Measurements from ENCODE around the gene KLK4.

Gene KLK4

GRCh38 chr19:50882188-50882587 lies 29.0 kb downstream of the KLK4 start:
- in situ Hi-C loops (cut with MboI; ENCODE audit: low sequenced_read_pairs) = no loop called here

- in situ Hi-C loops (cut with MboI; ENCODE audit: low sequenced_read_pairs) = no loop called here
These were observed 31.0 kb downstream of the KLK4 start for GRCh38 chr19:50880241-50880640.

- in situ Hi-C loops (cut with MboI; ENCODE audit: low sequenced_read_pairs) = no loop called here
These were observed 32.3 kb downstream of the KLK4 start for GRCh38 chr19:50878851-50879250.

- in situ Hi-C loops (cut with MboI; ENCODE audit: low sequenced_read_pairs) = no loop called here
These were observed 33.9 kb downstream of the KLK4 start for GRCh38 chr19:50877338-50877737.

- in situ Hi-C loops (cut with MboI; ENCODE audit: low sequenced_read_pairs) = no loop called here
These were observed 34.7 kb downstream of the KLK4 start for GRCh38 chr19:50876456-50876855.

- in situ Hi-C loops (cut with MboI; ENCODE audit: low sequenced_read_pairs) = no loop called here
These were observed 35.3 kb downstream of the KLK4 start for GRCh38 chr19:50875795-50876422.

GRCh38 chr19:50874211-50874610 lies 37.0 kb downstream of the KLK4 start:
- in situ Hi-C loops (cut with MboI; ENCODE audit: low sequenced_read_pairs) = no loop called here

GRCh38 chr19:50873056-50873455 lies 38.1 kb downstream of the KLK4 start, which contains the start of gene KLK2:
KLK2 (plus strand) TSS chr19:50873439; CDS start chr19:50873474, 35 bp downstream.
- in situ Hi-C loops (cut with MboI; ENCODE audit: low sequenced_read_pairs) = no loop called here

- in situ Hi-C loops (cut with MboI; ENCODE audit: low sequenced_read_pairs) = no loop called here
These were observed 40.6 kb downstream of the KLK4 start for GRCh38 chr19:50870417-50871089.

GRCh38 chr19:50869479-50869878 lies 41.7 kb downstream of the KLK4 start:
- in situ Hi-C loops (cut with MboI; ENCODE audit: low sequenced_read_pairs) = no loop called here

GRCh38 chr19:50861496-50862286 lies 49.5 kb downstream of the KLK4 start:
- in situ Hi-C loops (cut with MboI; ENCODE audit: low sequenced_read_pairs) = no loop called here

- in situ Hi-C loops (cut with MboI; ENCODE audit: low sequenced_read_pairs) = no loop called here
These were observed 50.2 kb downstream of the KLK4 start for GRCh38 chr19:50861010-50861409.

- in situ Hi-C loops (cut with MboI; ENCODE audit: low sequenced_read_pairs) = no loop called here
These were observed 51.3 kb downstream of the KLK4 start for GRCh38 chr19:50859849-50860248.

- in situ Hi-C loops (cut with MboI; ENCODE audit: low sequenced_read_pairs) = no loop called here
These were observed 52.3 kb downstream of the KLK4 start for GRCh38 chr19:50858886-50859285.

GRCh38 chr19:50857366-50857765 lies 53.8 kb downstream of the KLK4 start:
- in situ Hi-C loops (cut with MboI; ENCODE audit: low sequenced_read_pairs) = no loop called here

Data from hTERT RPE-1 (cell line).